H9 (cell line): ENCODE data around the gene DBH. TPM values are rescaled to one million over a fixed set of nuclear protein-coding genes. Genes with fewer than 3 reads are reported as not detected.

ENCODE experiments used
- DNase-seq: peaks from one replicate; pipeline ENCODE4 v3.0.0-alpha.2; 2017
- H2AFZ ChIP-seq: one replicate; pipeline ENCODE4 v1.6.1; 2013; ENCODE audit warnings: mild to moderate bottlenecking, low read length, control low read depth, moderate library complexity
- H2AK5ac ChIP-seq: 2 replicates; pipeline ENCODE4 v1.6.1; 2013; ENCODE audit warnings: low read length, control low read depth, mixed read lengths; ENCODE audit not compliant: insufficient read length
- H2BK120ac ChIP-seq: one replicate; pipeline ENCODE4 v1.6.1; 2013; ENCODE audit warnings: low read depth, mild to moderate bottlenecking, low read length, control low read depth, inconsistent platforms; ENCODE audit not compliant: poor library complexity, severe bottlenecking
- H2BK12ac ChIP-seq: 2 replicates; pipeline ENCODE4 v1.6.1; 2013; ENCODE audit warnings: low read length, control low read depth, mixed read lengths, low read depth; ENCODE audit not compliant: insufficient read length
- H2BK15ac ChIP-seq: 2 replicates; pipeline ENCODE4 v1.6.1; 2013; ENCODE audit warnings: low read depth, low read length, control low read depth
- H2BK20ac ChIP-seq: one replicate; pipeline ENCODE4 v1.6.1; 2013; ENCODE audit warnings: low read depth, mild to moderate bottlenecking, low read length, control low read depth, inconsistent platforms; ENCODE audit not compliant: poor library complexity, severe bottlenecking
- H2BK5ac ChIP-seq: 2 replicates; pipeline ENCODE4 v1.6.1; 2013; ENCODE audit warnings: low read length, control low read depth, mixed read lengths; ENCODE audit not compliant: insufficient read length
- H3K14ac ChIP-seq: 2 replicates; pipeline ENCODE4 v1.6.1; 2013; ENCODE audit warnings: low read length, control low read depth; ENCODE audit not compliant: insufficient read depth
- H3K18ac ChIP-seq: 2 replicates; pipeline ENCODE4 v1.6.1; 2013; ENCODE audit warnings: low read depth, mild to moderate bottlenecking, mixed read lengths, low read length, control low read depth; ENCODE audit not compliant: insufficient read length
- H3K23ac ChIP-seq: 2 replicates; pipeline ENCODE4 v1.6.1; 2013; ENCODE audit warnings: low read length, control low read depth, mixed read lengths, low read depth; ENCODE audit not compliant: insufficient read length
- H3K23me2 ChIP-seq: 2 replicates; pipeline ENCODE4 v1.6.1; 2013; ENCODE audit warnings: low read depth, mild to moderate bottlenecking, mixed read lengths, low read length, control low read depth; ENCODE audit not compliant: insufficient read length, poor library complexity, severe bottlenecking
- H3K27ac ChIP-seq: 2 replicates; pipeline ENCODE4 v1.5.1; 2013; ENCODE audit warnings: low read length, control low read depth, mixed read lengths, low read depth; ENCODE audit not compliant: insufficient read length
- H3K27me3 ChIP-seq: 2 replicates; pipeline ENCODE4 v1.6.1; 2013; ENCODE audit warnings: low read length, control low read depth, inconsistent platforms; ENCODE audit not compliant: insufficient read depth
- H3K4ac ChIP-seq: 2 replicates; pipeline ENCODE4 v1.6.1; 2013; ENCODE audit warnings: low read depth, mild to moderate bottlenecking, control low read depth, inconsistent platforms, low read length, moderate library complexity
- H3K4me1 ChIP-seq: 2 replicates; pipeline ENCODE4 v1.6.1; 2013; ENCODE audit warnings: low read length, control low read depth, inconsistent platforms; ENCODE audit not compliant: insufficient read depth
- H3K4me2 ChIP-seq: 2 replicates; pipeline ENCODE4 v1.6.1; 2013; ENCODE audit warnings: low read length, control low read depth, mixed read lengths; ENCODE audit not compliant: insufficient read length, insufficient read depth
- H3K56ac ChIP-seq: 2 replicates; pipeline ENCODE4 v1.6.1; 2013; ENCODE audit warnings: low read depth, mild to moderate bottlenecking, mixed read lengths, low read length, control low read depth; ENCODE audit not compliant: insufficient read length
- H3K79me1 ChIP-seq: 2 replicates; pipeline ENCODE4 v1.6.1; 2013; ENCODE audit warnings: low read depth, mild to moderate bottlenecking, moderate library complexity, low read length, control low read depth, inconsistent platforms; ENCODE audit not compliant: insufficient read depth, poor library complexity, severe bottlenecking
- H3K79me2 ChIP-seq: 2 replicates; pipeline ENCODE4 v1.6.1; 2013; ENCODE audit warnings: low read length, control low read depth, inconsistent platforms; ENCODE audit not compliant: insufficient read depth
- H3K9ac ChIP-seq: 2 replicates; pipeline ENCODE4 v1.6.1; 2013; ENCODE audit warnings: low read length, control low read depth, mixed read lengths; ENCODE audit not compliant: insufficient read length; ENCODE audit errors: extremely low read depth
- H3K9me3 ChIP-seq: one replicate; pipeline ENCODE4 v1.6.1; 2013; ENCODE audit warnings: low read depth, low read length, inconsistent platforms; ENCODE audit not compliant: control insufficient read depth
- H3T11ph ChIP-seq: one replicate; pipeline ENCODE4 v1.6.1; 2013; ENCODE audit warnings: mild to moderate bottlenecking, low read length, control low read depth, inconsistent platforms
- H4K20me1 ChIP-seq: one replicate; pipeline ENCODE4 v1.6.1; 2013; ENCODE audit not compliant: control insufficient read depth, insufficient read length, insufficient read depth
- H4K5ac ChIP-seq: 2 replicates; pipeline ENCODE4 v1.6.1; 2013; ENCODE audit warnings: low read depth, mild to moderate bottlenecking, mixed read lengths, low read length, control low read depth; ENCODE audit not compliant: insufficient read length
- H4K8ac ChIP-seq: replicated peaks from 2 replicates; pipeline ENCODE4 v1.6.1; 2013; ENCODE audit warnings: low read length, control low read depth, mixed read lengths, low read depth; ENCODE audit not compliant: insufficient read length
- H4K91ac ChIP-seq: 2 replicates; pipeline ENCODE4 v1.6.1; 2013; ENCODE audit warnings: low read depth, mild to moderate bottlenecking, moderate library complexity, mixed read lengths, low read length, control low read depth; ENCODE audit not compliant: insufficient read length
- H3K27ac Mint-ChIP-seq, 3 experiments: 2 replicates in 2 of 3; 3 replicates in 1 of 3; pipeline ENCODE4 v1.8.0; 2020 to 2021; ENCODE audit warnings: mixed read lengths in 3 of 3, mild to moderate bottlenecking in 1 of 3, moderate library complexity in 1 of 3
- H3K27me3 Mint-ChIP-seq: 2 replicates; pipeline ENCODE4 v1.8.0; 2021; ENCODE audit warnings: low read depth, mild to moderate bottlenecking, moderate library complexity, mixed read lengths
- H3K36me3 Mint-ChIP-seq, 3 experiments: 2 replicates in 2 of 3; 3 replicates in 1 of 3; pipeline ENCODE4 v1.8.0; 2020 to 2021; ENCODE audit warnings: low read depth in 3 of 3, mixed read lengths in 3 of 3; ENCODE audit not compliant: insufficient read depth in 1 of 3
- H3K4me1 Mint-ChIP-seq, 2 experiments: 2 replicates each; pipeline ENCODE4 v1.8.0; 2020; ENCODE audit warnings: mixed read lengths in 2 of 2
- H3K4me3 Mint-ChIP-seq, 2 experiments: 2 replicates in 1 of 2; 3 replicates in 1 of 2; pipeline ENCODE4 v1.8.0; 2020 to 2021; ENCODE audit warnings: mild to moderate bottlenecking in 2 of 2, mixed read lengths in 2 of 2, moderate library complexity in 1 of 2
- H3K9me3 Mint-ChIP-seq, 2 experiments: 2 replicates in 1 of 2; 3 replicates in 1 of 2; pipeline ENCODE4 v1.8.0; 2020; ENCODE audit warnings: mild to moderate bottlenecking in 2 of 2, mixed read lengths in 2 of 2, moderate library complexity in 1 of 2
- CTCF ChIP-seq: fragments of 200-600 bp; sonication (generic); conservative IDR thresholded peaks from 3 replicates; pipeline ENCODE4 v1.8.0; 2021; ENCODE audit warnings: antibody characterized with exemption, mild to moderate bottlenecking
- WGBS: extraction: QIAGEN DNeasy Blood & Tissue Kit; methylation state at CpG from one replicate; pipeline ENCODE4 v1.1.7; 2013; ENCODE audit warnings: missing lambda C conversion rate, low lambda C conversion rate, mixed read lengths; ENCODE audit not compliant: insufficient read length; ENCODE audit errors: extremely low coverage; 5-methylcytosine and 5-hydroxymethylcytosine counted together
- total RNA-seq: library from RNA; stranded (reverse); gene quantifications from 2 replicates; pipeline ENCODE4 v1.2.1, GENCODE V29; 2021

DBH gene
- total RNA-seq, 1 experiment from 2014 or later = not detected

GRCh38 chr9:133673258-133673655, 37.1 kb downstream of the DBH start:
- no peak for TF ChIP-seq CTCF
- Histone ChIP-seq H3K23ac (no peak overlapping the region), H2BK15ac (no peak overlapping the region), H4K5ac (no peak overlapping the region), H3K14ac (no peak overlapping the region), H3K4me2 (no peak overlapping the region), H3K9ac (no peak overlapping the region), H3T11ph (no peak overlapping the region), H2BK12ac (no peak overlapping the region), H3K79me1 (no peaks in the 10 kb centered on the region), H3K79me2 (no peaks in the 10 kb centered on the region), H3K4me1 (peaks cover 4% of the 10 kb centered on the region; the same call in 1 of the 2 replicates), H3K27ac (no peak overlapping the region), H2BK20ac (no peak overlapping the region), H2AK5ac (no peak overlapping the region), H2BK5ac (no peak overlapping the region), H4K8ac (no peak overlapping the region), H3K23me2 (no peaks in the 10 kb centered on the region), H4K91ac (no peak overlapping the region), H3K4ac (no peak overlapping the region), H3K56ac (no peak overlapping the region), H4K20me1 (no peaks in the 10 kb centered on the region), H3K9me3 (no peaks in the 10 kb centered on the region), H3K18ac (no peak overlapping the region), H2BK120ac (no peak overlapping the region), H2AFZ (no peak overlapping the region), H3K27me3 (no peaks in the 10 kb centered on the region)
- WGBS = no CpG with 5 or more reads among the region's 9 CpGs
- Mint-ChIP-seq H3K27me3 (no peaks in the 10 kb centered on the region; the same call in none of the 2 replicates), H3K36me3 (peaks cover 3 to 12% (median 3%) of the 10 kb centered on the region in 3 experiments; a peak in 6 of 7 replicates), H3K4me1 (peaks cover 20 to 22% of the 10 kb centered on the region in 2 experiments), H3K9me3 (peaks cover 2 to 8% of the 10 kb centered on the region in 2 experiments; a peak in 3 of 5 replicates), H3K27ac (no peak overlapping the region; a peak in 1 of 7 replicates), H3K4me3 (no peak overlapping the region)
- no peak for DNase-seq
